ENCODE results near the gene GAB2. TPM values are rescaled to one million over a fixed set of nuclear protein-coding genes. Genes with fewer than 3 reads are reported as not detected.

The GAB2 gene
- total RNA-seq, 2 experiments from 2014 or later: 10.7 to 11.9 TPM

- Histone ChIP-seq H3K36me3 (ENCODE audit: insufficient read depth, low read length) (no peaks in the 10 kb centered on the region), H3K4me3 (ENCODE audit: low read length) (no peak overlapping the region), H3K4me1 (ENCODE audit: insufficient read depth, low read length) (peaks cover 7% of the 10 kb centered on the region), H3K27ac (ENCODE audit: low read depth in 1 of 2, low read length in 2 of 2) (no peak overlapping the region), H3K27me3 (ENCODE audit: control insufficient read depth in 1 of 2, insufficient read depth in 2 of 2, low read length in 2 of 2) (no peaks in the 10 kb centered on the region), H3K9me3 (ENCODE audit: control insufficient read depth in 1 of 2, insufficient read depth in 1 of 2, low read length in 2 of 2) (no peaks in the 10 kb centered on the region)
- ChIA-PET CTCF (no interaction called here), POLR2A (no interaction called here)
- no peaks in the 10 kb centered on the region for H3K36me3 Mint-ChIP-seq (ENCODE audit: low read depth)
- intact Hi-C loops (cut with DNase I, micrococcal nuclease): loop anchor here (5.0 to 10.0 kb wide), 2 partner anchors 55 to 87 kb away; no protein-coding TSS in a partner anchor
- DNase-seq: no peak
- peaks cover 19% of the 10 kb centered on the region for H3K4me1 Mint-ChIP-seq (ENCODE audit: low read depth)
- TF ChIP-seq, protein P1, sequence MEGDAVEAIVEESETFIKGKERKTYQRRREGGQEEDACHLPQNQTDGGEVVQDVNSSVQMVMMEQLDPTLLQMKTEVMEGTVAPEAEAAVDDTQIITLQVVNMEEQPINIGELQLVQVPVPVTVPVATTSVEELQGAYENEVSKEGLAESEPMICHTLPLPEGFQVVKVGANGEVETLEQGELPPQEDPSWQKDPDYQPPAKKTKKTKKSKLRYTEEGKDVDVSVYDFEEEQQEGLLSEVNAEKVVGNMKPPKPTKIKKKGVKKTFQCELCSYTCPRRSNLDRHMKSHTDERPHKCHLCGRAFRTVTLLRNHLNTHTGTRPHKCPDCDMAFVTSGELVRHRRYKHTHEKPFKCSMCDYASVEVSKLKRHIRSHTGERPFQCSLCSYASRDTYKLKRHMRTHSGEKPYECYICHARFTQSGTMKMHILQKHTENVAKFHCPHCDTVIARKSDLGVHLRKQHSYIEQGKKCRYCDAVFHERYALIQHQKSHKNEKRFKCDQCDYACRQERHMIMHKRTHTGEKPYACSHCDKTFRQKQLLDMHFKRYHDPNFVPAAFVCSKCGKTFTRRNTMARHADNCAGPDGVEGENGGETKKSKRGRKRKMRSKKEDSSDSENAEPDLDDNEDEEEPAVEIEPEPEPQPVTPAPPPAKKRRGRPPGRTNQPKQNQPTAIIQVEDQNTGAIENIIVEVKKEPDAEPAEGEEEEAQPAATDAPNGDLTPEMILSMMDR (IDR thresholded peaks at IDR 0.05): no peak
- H3K4me3 Mint-ChIP-seq: no peak overlapping the region
- no peaks in the 10 kb centered on the region for H3K27me3 Mint-ChIP-seq
- no peak for ATAC-seq (ENCODE audit: poor library complexity)
- H3K9me3 Mint-ChIP-seq: no peaks in the 10 kb centered on the region
- no peak overlapping the region for H3K27ac Mint-ChIP-seq
These were observed 68.0 kb downstream of the GAB2 start for GRCh38 chr11:78349624-78350023.

- Histone ChIP-seq H3K27me3 (ENCODE audit: control insufficient read depth in 1 of 2, insufficient read depth in 2 of 2, low read length in 2 of 2) (no peaks in the 10 kb centered on the region), H3K4me1 (ENCODE audit: insufficient read depth, low read length) (peaks cover 7% of the 10 kb centered on the region), H3K9me3 (ENCODE audit: control insufficient read depth in 1 of 2, insufficient read depth in 1 of 2, low read length in 2 of 2) (no peaks in the 10 kb centered on the region), H3K27ac (ENCODE audit: low read depth in 1 of 2, low read length in 2 of 2) (no peak overlapping the region), H3K4me3 (ENCODE audit: low read length) (no peak overlapping the region), H3K36me3 (ENCODE audit: insufficient read depth, low read length) (no peaks in the 10 kb centered on the region)
- TF ChIP-seq, protein P1 (IDR thresholded peaks at IDR 0.05): no peak
- DNase-seq (no peak), ATAC-seq (ENCODE audit: poor library complexity) (no peak)
- H3K27me3 Mint-ChIP-seq: no peaks in the 10 kb centered on the region
- no peak overlapping the region for H3K4me3 Mint-ChIP-seq
- H3K27ac Mint-ChIP-seq: no peak overlapping the region
- intact Hi-C loops (cut with DNase I, micrococcal nuclease): loop anchor here in 1 of 2 experiments (5.0 kb wide), 1 partner anchor 87 kb away; no protein-coding TSS in a partner anchor
- CTCF ChIA-PET: no interaction called here
- H3K4me1 Mint-ChIP-seq (ENCODE audit: low read depth): peaks cover 19% of the 10 kb centered on the region
- no peaks in the 10 kb centered on the region for H3K36me3 Mint-ChIP-seq (ENCODE audit: low read depth)
- no peaks in the 10 kb centered on the region for H3K9me3 Mint-ChIP-seq
- POLR2A ChIA-PET: no interaction called here
These were observed 68.5 kb downstream of the GAB2 start for GRCh38 chr11:78349114-78349513.

DNA sequence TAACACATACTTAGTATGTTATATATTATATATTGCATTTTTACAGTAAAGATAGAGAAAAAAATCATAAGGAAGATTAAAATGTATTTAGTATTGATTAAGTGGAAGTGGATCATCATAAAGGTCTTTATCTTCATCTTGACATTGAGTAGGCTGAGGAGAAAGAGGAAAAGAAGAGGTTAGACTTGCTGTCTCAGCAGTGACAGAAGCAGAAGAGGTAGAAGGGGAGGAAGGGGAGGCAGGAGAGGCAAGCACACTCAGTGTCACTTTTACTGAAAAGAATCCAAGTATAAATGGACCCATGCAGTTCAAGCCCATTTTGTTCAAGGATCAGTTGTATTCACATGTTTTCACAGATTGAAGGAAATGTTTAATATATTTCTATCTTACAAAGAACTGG lies 69.7 kb downstream of the GAB2 start:
- Mint-ChIP-seq H3K4me1 (ENCODE audit: low read depth) (peaks cover 19% of the 10 kb centered on the region), H3K4me3 (no peak overlapping the region), H3K27ac (no peak overlapping the region), H3K27me3 (no peaks in the 10 kb centered on the region), H3K9me3 (no peaks in the 10 kb centered on the region), H3K36me3 (ENCODE audit: low read depth) (no peaks in the 10 kb centered on the region)
- intact Hi-C loops (cut with DNase I, micrococcal nuclease): loop anchor here in 1 of 2 experiments (5.0 kb wide), 1 partner anchor 86 kb away; no protein-coding TSS in a partner anchor
- Histone ChIP-seq H3K27me3 (ENCODE audit: control insufficient read depth in 1 of 2, insufficient read depth in 2 of 2, low read length in 2 of 2) (no peaks in the 10 kb centered on the region), H3K36me3 (ENCODE audit: insufficient read depth, low read length) (no peaks in the 10 kb centered on the region), H3K9me3 (ENCODE audit: control insufficient read depth in 1 of 2, insufficient read depth in 1 of 2, low read length in 2 of 2) (no peaks in the 10 kb centered on the region), H3K4me3 (ENCODE audit: low read length) (no peak overlapping the region), H3K27ac (ENCODE audit: low read depth in 1 of 2, low read length in 2 of 2) (no peak overlapping the region), H3K4me1 (ENCODE audit: insufficient read depth, low read length) (peaks cover 7% of the 10 kb centered on the region)
- no peak for ATAC-seq (ENCODE audit: poor library complexity)
- ChIA-PET POLR2A (no interaction called here), CTCF (no interaction called here)
- DNase-seq: no peak
- TF ChIP-seq, protein P1 (IDR thresholded peaks at IDR 0.05): no peak

Measured in CD4-positive, alpha-beta T cell (primary cell).